HG03439 (cell line): ENCODE data around the gene TRIM51.
"Not testable (repeated sequence)": the region's sequence is repeated elsewhere in the genome, so short reads cannot be mapped to it uniquely, and the experiment has no call there.

Source experiments
- ATAC-seq: cut with Tn5 transposase; IDR thresholded peaks from one replicate; pipeline ENCODE4 v1.9.1; 2021; ENCODE audit warnings: mild to moderate bottlenecking, moderate library complexity; ENCODE audit not compliant: unreplicated experiment

Gene TRIM51

GRCh38 chr11:55882997-55883396 lies at the start of gene TRIM51:
TSS of gene TRIM51 (plus strand) at chr11:55883297. CDS start at chr11:55885429, 2,132 bp downstream.
- not testable (repeated sequence) for ATAC-seq

GRCh38 chr11:55838452-55838851 lies 44.6 kb upstream of the TRIM51 start, which contains the start of gene OR5D16:
TSS of gene OR5D16 (plus strand) at chr11:55838752. CDS start at chr11:55838752, 0 bp downstream.
- no peak for ATAC-seq

GRCh38 chr11:55847453-55847852 lies 35.6 kb upstream of the TRIM51 start:
- no peak for ATAC-seq

GRCh38 chr11:55849037-55849436 lies 34.1 kb upstream of the TRIM51 start:
- ATAC-seq = no peak

GRCh38 chr11:55852141-55852540 lies 31.0 kb upstream of the TRIM51 start:
- ATAC-seq = no peak

- ATAC-seq = no peak
These were observed 28.4 kb upstream of the TRIM51 start for GRCh38 chr11:55854704-55855103.

- not testable (repeated sequence) for ATAC-seq
These were observed 15.7 kb upstream of the TRIM51 start for GRCh38 chr11:55867354-55867753.

GRCh38 chr11:55872731-55873130 lies 10.4 kb upstream of the TRIM51 start:
- not testable (repeated sequence) for ATAC-seq

- not testable (repeated sequence) for ATAC-seq
These were observed 10.0 kb upstream of the TRIM51 start for GRCh38 chr11:55873146-55873545.

GRCh38 chr11:55884995-55885394 lies 1.9 kb downstream of the TRIM51 start:
- ATAC-seq = not testable (repeated sequence)

GRCh38 chr11:55885481-55885880 lies 2.4 kb downstream of the TRIM51 start:
- ATAC-seq = not testable (repeated sequence)

GRCh38 chr11:55895216-55895615 lies 12.1 kb downstream of the TRIM51 start:
- ATAC-seq = no peak

- no peak for ATAC-seq
These were observed 19.2 kb downstream of the TRIM51 start for GRCh38 chr11:55902308-55902707.

GRCh38 chr11:55914482-55914881 lies 31.4 kb downstream of the TRIM51 start, which contains the start of gene OR5W2:
TSS of gene OR5W2 (minus strand) at chr11:55914582. CDS start at chr11:55914582, 0 bp downstream.
- no peak for ATAC-seq

GRCh38 chr11:55920537-55920936 lies 37.4 kb downstream of the TRIM51 start:
- ATAC-seq = no peak

GRCh38 chr11:55936300-55936699 lies 53.2 kb downstream of the TRIM51 start, which contains the start of gene OR5I1:
TSS of gene OR5I1 (minus strand) at chr11:55936400. CDS start at chr11:55936400, 0 bp downstream.
- no peak for ATAC-seq
